Natural killer cell (primary cell): ENCODE results near the gene ROBO4. TPM values are rescaled to one million over a fixed set of nuclear protein-coding genes. Genes with fewer than 3 reads are reported as not detected.

Experiments used
- ATAC-seq, 3 donors: fragments of 150-1000 bp in 2 of 3; fragments of 200-7000 bp in 1 of 3; cut with Tn5 transposase; 1 replicate in 1 of 3; 2 replicates in 2 of 3; pipeline ENCODE4 v1.10.0; 2021; ENCODE audit warnings: mild to moderate bottlenecking in 2 of 3, moderate library complexity in 2 of 3
- DNase-seq, 2 donors: peaks; one replicate each; pipeline versions ENCODE4 v3.0.0 to v3.0.0-alpha.2; 2013 to 2021; ENCODE audit warnings: mixed read lengths in 1 of 2
- H3K27ac ChIP-seq: one replicate; pipeline ENCODE4 v1.5.1; 2013; ENCODE audit warnings: mild to moderate bottlenecking, low read length
- H3K27me3 ChIP-seq: one replicate; pipeline ENCODE4 v1.6.1; 2013; ENCODE audit warnings: low read length; ENCODE audit not compliant: control insufficient read depth, insufficient read depth
- H3K36me3 ChIP-seq: one replicate; pipeline ENCODE4 v1.6.1; 2013; ENCODE audit warnings: low read length; ENCODE audit not compliant: control insufficient read depth, insufficient read depth
- H3K4me1 ChIP-seq: one replicate; pipeline ENCODE4 v1.6.1; 2013; ENCODE audit warnings: low read length; ENCODE audit not compliant: control insufficient read depth, insufficient read depth
- H3K4me3 ChIP-seq: one replicate; pipeline ENCODE4 v1.5.1; 2013; ENCODE audit warnings: low read length
- H3K9me3 ChIP-seq: one replicate; pipeline ENCODE4 v1.6.1; 2013; ENCODE audit warnings: low read length; ENCODE audit not compliant: control insufficient read depth, insufficient read depth
- H3K27ac Mint-ChIP-seq, 2 donors: one replicate each; pipeline ENCODE4 v1.8.0; 2022; ENCODE audit warnings: mild to moderate bottlenecking in 2 of 2, mixed read lengths in 2 of 2, moderate library complexity in 1 of 2
- H3K27me3 Mint-ChIP-seq, 2 donors: one replicate each; pipeline ENCODE4 v1.8.0; 2022; ENCODE audit warnings: low read depth in 2 of 2, mixed read lengths in 2 of 2
- H3K36me3 Mint-ChIP-seq: one replicate; pipeline ENCODE4 v1.8.0; 2022; ENCODE audit warnings: mixed read lengths
- H3K4me1 Mint-ChIP-seq, 2 donors: one replicate each; pipeline ENCODE4 v1.8.0; 2022; ENCODE audit warnings: mixed read lengths in 2 of 2
- H3K4me3 Mint-ChIP-seq: one replicate; pipeline ENCODE4 v1.8.0; 2022; ENCODE audit warnings: mild to moderate bottlenecking, moderate library complexity, mixed read lengths
- H3K9me3 Mint-ChIP-seq, 2 donors: one replicate each; pipeline ENCODE4 v1.8.0; 2022; ENCODE audit warnings: mixed read lengths in 2 of 2
- WGBS: methylation state at CpG from one replicate; pipeline ENCODE4 v1.1.7; 2013; ENCODE audit warnings: missing lambda C conversion rate; ENCODE audit not compliant: insufficient coverage; 5-methylcytosine and 5-hydroxymethylcytosine counted together
- intact Hi-C: fragments of 100-400 bp; cut with micrococcal nuclease; formaldehyde crosslinking; loops from one replicate; pipeline ENCODE4 v1.14.2; 2022
- total RNA-seq, 4 donors: library from RNA; stranded (reverse); fragments of 120-200 nt in 1 of 4; gene quantifications; one replicate each; pipeline versions ENCODE4 v1.2.3 to v1.2.4, GENCODE V29; 2013 to 2022
- TF ChIP-seq, protein P1 (sequence below): fragments of 200-600 bp; IDR thresholded peaks from one replicate; pipeline ENCODE4 v1.8.0; 2022; ENCODE audit warnings: antibody characterized with exemption

Gene ROBO4
- total RNA-seq, 3 donors from 2014 or later (not counting 1 experiment from before 2014, with no cell fraction given): not detected

DNA sequence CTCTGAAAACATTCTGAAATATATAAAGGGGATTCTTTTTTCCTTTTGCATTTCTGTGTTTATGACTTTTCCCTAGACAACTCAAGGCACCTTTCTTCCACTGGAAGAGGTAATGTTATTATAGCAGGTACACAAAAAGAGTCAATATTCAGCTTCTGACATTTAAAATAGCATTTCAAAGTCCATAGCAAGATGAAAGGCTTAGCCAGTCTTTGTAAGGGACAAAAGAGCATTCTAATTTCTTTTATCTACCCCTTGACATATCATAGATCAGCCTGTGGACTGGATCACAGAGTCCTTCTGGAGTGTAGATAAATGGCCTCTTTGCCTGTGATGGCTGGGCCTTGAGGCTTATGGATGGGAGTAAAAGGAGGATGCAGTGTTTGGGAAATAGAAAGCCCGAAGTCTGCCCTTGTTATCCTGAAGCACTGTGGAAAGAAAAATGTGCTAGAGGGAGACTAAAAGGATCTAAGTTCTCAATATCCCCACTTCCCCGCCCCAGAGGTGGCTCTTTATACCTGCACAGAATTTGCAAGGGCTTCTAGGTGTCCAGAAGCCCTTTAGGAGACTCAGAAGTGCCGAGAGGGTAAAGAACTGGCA, 39.8 kb upstream of the ROBO4 start:
- Mint-ChIP-seq H3K27me3 (peaks cover 7 to 16% of the 10 kb centered on the region in 2 donors), H3K9me3 (no peaks in the 10 kb centered on the region), H3K36me3 (no peaks in the 10 kb centered on the region), H3K4me1 (no peaks in the 10 kb centered on the region), H3K27ac (no peak overlapping the region), H3K4me3 (no peak overlapping the region)
- Histone ChIP-seq H3K27ac (no peak overlapping the region), H3K4me1 (no peaks in the 10 kb centered on the region), H3K27me3 (no peaks in the 10 kb centered on the region), H3K9me3 (no peaks in the 10 kb centered on the region), H3K36me3 (no peaks in the 10 kb centered on the region), H3K4me3 (no peak overlapping the region)
- intact Hi-C loops: no loop called here
- DNase-seq (no peak), ATAC-seq (no peak)
- 83% methylated on average over 3 of the region's 3 CpGs for WGBS
- TF ChIP-seq, protein P1, sequence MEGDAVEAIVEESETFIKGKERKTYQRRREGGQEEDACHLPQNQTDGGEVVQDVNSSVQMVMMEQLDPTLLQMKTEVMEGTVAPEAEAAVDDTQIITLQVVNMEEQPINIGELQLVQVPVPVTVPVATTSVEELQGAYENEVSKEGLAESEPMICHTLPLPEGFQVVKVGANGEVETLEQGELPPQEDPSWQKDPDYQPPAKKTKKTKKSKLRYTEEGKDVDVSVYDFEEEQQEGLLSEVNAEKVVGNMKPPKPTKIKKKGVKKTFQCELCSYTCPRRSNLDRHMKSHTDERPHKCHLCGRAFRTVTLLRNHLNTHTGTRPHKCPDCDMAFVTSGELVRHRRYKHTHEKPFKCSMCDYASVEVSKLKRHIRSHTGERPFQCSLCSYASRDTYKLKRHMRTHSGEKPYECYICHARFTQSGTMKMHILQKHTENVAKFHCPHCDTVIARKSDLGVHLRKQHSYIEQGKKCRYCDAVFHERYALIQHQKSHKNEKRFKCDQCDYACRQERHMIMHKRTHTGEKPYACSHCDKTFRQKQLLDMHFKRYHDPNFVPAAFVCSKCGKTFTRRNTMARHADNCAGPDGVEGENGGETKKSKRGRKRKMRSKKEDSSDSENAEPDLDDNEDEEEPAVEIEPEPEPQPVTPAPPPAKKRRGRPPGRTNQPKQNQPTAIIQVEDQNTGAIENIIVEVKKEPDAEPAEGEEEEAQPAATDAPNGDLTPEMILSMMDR: no peak

- Histone ChIP-seq H3K36me3 (no peaks in the 10 kb centered on the region), H3K27ac (no peak within 1 kb of the TSS), H3K4me1 (no peaks in the 10 kb centered on the region), H3K4me3 (no peak within 1 kb of the TSS), H3K27me3 (no peaks in the 10 kb centered on the region), H3K9me3 (no peaks in the 10 kb centered on the region)
- Mint-ChIP-seq H3K9me3 (no peaks in the 10 kb centered on the region), H3K27ac (no peak within 1 kb of the TSS), H3K4me3 (no peak within 1 kb of the TSS), H3K4me1 (no peaks in the 10 kb centered on the region), H3K36me3 (no peaks in the 10 kb centered on the region), H3K27me3 (peaks cover 7 to 16% of the 10 kb centered on the region in 2 donors)
- TF ChIP-seq, protein P1: no peak
- intact Hi-C loops: no loop called here
- ATAC-seq: no peak
- DNase-seq: no peak
- WGBS: 93% methylated on average over 18 of the region's 18 CpGs
These were observed 38.2 kb upstream of the ROBO4 start, which contains the start of gene HEPACAM for GRCh38 chr11:124935548-124936514. TSS of gene HEPACAM (minus strand) at chr11:124936047. CDS start at chr11:124936006, 41 bp downstream.

DNA sequence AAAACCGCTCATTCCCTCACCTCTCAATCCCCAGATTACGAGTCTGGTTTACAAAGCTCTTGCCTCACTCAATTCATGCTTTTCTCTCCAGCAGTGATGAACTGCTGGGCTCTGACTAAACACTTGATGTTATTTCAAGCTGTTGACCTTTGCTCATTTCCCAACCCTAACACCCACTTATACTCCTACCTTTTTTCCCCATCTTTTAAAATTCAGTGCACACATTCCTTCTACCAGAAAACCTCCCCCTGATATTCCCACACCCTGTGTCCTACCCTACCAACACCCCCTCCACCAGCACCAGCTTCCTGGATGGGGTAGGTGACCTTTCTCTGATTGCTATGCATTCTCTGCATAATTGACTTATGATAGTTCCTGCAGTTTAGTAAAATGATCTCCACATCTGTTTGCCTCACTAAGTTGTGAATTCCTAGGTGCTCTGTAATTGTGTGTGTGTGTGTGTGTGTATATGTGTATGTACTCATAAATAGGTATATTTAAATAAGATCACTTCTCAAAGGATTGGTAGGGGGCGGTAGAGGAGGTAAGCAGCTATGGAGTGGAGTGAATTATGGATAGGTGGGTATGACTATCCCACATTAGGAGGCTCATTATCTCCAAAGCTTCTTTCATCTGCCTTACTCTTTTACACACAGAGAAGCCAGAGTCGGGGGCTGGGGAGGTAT, 37.3 kb upstream of the ROBO4 start:
- Mint-ChIP-seq H3K27me3 (peaks cover 7 to 16% of the 10 kb centered on the region in 2 donors), H3K4me3 (no peak overlapping the region), H3K36me3 (no peaks in the 10 kb centered on the region), H3K4me1 (no peaks in the 10 kb centered on the region), H3K9me3 (no peaks in the 10 kb centered on the region), H3K27ac (no peak overlapping the region)
- no peaks in the 10 kb centered on the region for H3K27me3 ChIP-seq
- 93% methylated on average over 2 of the region's 4 CpGs for WGBS
- ATAC-seq (no peak), DNase-seq (no peak)
- H3K4me3 ChIP-seq: no peak overlapping the region
- TF ChIP-seq, protein P1: no peak
- H3K36me3 ChIP-seq: no peaks in the 10 kb centered on the region
- H3K27ac ChIP-seq: no peak overlapping the region
- no peaks in the 10 kb centered on the region for H3K9me3 ChIP-seq
- H3K4me1 ChIP-seq: no peaks in the 10 kb centered on the region
- intact Hi-C loops: no loop called here
